ENCODE data around the gene C6orf132. TPM values are rescaled to one million over a fixed set of nuclear protein-coding genes. Genes with fewer than 3 reads are reported as not detected.
A peak's percentile ranks its signal among the peaks of the same experiment; 100 is the strongest.

Gene C6orf132
- total RNA-seq, 2 donors from 2014 or later, result 22.1 to 26.0 TPM

DNA sequence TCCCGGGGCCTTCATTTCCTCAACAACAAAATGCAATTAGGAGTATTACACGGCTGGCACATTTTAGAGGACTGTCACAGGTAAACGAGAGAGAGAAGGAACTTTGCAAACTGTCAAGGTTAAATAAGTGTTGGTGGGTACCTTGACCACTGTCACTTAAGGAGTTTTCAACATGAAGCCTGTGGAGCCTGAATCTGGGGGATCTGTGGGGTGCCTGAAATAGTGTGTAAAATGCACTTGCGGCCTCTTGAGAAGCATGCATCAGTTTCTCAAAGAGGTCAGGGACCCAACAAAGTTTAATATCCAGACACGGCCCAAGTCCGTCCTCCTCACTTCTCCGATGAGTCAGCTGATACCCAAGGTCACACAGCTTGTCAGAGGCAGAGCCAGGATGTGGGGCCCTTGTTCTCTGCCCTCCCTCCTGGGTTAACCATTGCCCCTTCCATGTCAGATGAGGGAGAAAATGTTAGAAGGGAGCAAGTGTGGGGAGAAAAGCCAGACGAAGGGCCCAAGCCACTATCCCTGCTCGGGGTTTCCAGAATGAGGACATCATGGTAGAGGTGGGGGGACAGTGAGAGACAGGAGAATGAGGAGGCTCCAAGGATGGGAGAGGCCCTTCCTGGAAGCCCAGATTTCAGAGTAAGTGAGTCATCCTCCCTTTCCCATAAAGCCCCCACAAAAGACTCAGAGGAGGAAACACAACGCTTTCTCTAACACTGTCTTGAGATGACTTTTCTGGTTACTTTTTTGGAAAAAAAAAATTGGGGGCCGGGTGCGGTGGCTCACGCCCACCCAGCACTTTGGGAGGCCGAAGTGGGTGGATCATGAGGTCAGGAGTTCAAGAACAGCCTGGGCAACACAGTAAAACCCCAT lies 42.2 kb downstream of the C6orf132 start:
- no peaks in the 10 kb centered on the region for H3K27me3 ChIP-seq
- H3K4me3 ChIP-seq, result no peak overlapping the region
- DNase-seq (peak in 1 of 4 donors; percentile 39), ATAC-seq (peak; percentile 23)
- intact Hi-C loops (cut with DNase I), result no loop called here
- no peaks in the 10 kb centered on the region for H3K36me3 ChIP-seq (replicated peaks in 1 of 2; ENCODE audit: insufficient read depth in 1 of 2, low read depth in 2 of 2)
- no peaks in the 10 kb centered on the region for H3K9me3 ChIP-seq
- H3K27ac ChIP-seq, result peak overlapping the region in 2 of 4 donors; percentile 49 to 54
- H3K4me1 ChIP-seq, result peaks cover 16% of the 10 kb centered on the region
- TF ChIP-seq, protein P1, sequence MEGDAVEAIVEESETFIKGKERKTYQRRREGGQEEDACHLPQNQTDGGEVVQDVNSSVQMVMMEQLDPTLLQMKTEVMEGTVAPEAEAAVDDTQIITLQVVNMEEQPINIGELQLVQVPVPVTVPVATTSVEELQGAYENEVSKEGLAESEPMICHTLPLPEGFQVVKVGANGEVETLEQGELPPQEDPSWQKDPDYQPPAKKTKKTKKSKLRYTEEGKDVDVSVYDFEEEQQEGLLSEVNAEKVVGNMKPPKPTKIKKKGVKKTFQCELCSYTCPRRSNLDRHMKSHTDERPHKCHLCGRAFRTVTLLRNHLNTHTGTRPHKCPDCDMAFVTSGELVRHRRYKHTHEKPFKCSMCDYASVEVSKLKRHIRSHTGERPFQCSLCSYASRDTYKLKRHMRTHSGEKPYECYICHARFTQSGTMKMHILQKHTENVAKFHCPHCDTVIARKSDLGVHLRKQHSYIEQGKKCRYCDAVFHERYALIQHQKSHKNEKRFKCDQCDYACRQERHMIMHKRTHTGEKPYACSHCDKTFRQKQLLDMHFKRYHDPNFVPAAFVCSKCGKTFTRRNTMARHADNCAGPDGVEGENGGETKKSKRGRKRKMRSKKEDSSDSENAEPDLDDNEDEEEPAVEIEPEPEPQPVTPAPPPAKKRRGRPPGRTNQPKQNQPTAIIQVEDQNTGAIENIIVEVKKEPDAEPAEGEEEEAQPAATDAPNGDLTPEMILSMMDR (IDR thresholded peaks at IDR 0.05), result no peak
- no peak for TF ChIP-seq POLR2A (IDR thresholded peaks at IDR 0.05)
- WGBS, 2 donors, result 53 to 54% methylated on average over 14 of the region's 14 CpGs

DNA sequence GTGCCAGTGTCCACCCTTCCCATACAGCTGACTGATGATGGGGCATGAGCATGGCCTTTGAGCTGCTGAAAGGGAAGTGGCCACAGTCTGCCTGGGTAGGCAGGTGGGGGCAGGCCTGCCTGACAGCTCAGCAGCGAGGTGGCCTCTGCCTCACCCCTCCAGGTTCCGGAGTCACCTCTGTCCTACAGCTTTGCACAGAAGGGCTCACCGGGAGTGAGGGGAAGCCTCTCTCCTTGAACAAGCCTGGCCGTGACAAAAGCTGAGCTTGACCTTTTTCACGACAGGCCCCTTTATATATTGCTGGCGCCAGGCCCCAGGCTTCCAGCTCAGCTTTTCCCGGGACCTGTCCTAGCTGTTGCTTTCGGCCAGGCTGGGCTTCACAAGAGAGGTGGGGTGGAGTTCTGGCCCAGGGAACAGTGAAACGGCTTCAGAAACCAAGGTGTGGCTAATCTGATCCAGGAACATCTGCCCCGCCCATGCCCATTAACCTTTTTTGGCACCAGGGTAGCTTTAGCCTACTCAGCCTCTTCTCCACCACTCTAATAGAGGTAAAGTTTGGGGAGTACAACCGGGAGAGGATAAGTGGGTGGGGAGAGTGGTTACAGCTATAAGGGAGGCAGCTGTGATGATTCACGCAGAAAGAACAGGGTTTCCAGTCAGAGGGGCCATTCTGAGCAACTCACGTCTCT lies 42.9 kb downstream of the C6orf132 start:
- intact Hi-C loops (cut with DNase I), result no loop called here
- H3K9me3 ChIP-seq, result no peaks in the 10 kb centered on the region
- H3K27ac ChIP-seq, result peak overlapping the region in 2 of 4 donors; percentile 49 to 54
- peaks cover 16% of the 10 kb centered on the region for H3K4me1 ChIP-seq
- H3K4me3 ChIP-seq, result no peak overlapping the region
- H3K36me3 ChIP-seq (replicated peaks in 1 of 2; ENCODE audit: insufficient read depth in 1 of 2, low read depth in 2 of 2), result no peaks in the 10 kb centered on the region
- TF ChIP-seq, protein P1 (IDR thresholded peaks at IDR 0.05), result no peak
- peak in 1 of 3 donors; percentile 9 for TF ChIP-seq POLR2A (IDR thresholded peaks at IDR 0.05)
- ATAC-seq, result peak; percentile 59
- H3K27me3 ChIP-seq, result no peaks in the 10 kb centered on the region
- DNase-seq, result peak; percentile 46 to 69 (median 61)
- WGBS, 2 donors, result 24 to 30% methylated on average over 6 to 13 of the region's 13 CpGs

DNA sequence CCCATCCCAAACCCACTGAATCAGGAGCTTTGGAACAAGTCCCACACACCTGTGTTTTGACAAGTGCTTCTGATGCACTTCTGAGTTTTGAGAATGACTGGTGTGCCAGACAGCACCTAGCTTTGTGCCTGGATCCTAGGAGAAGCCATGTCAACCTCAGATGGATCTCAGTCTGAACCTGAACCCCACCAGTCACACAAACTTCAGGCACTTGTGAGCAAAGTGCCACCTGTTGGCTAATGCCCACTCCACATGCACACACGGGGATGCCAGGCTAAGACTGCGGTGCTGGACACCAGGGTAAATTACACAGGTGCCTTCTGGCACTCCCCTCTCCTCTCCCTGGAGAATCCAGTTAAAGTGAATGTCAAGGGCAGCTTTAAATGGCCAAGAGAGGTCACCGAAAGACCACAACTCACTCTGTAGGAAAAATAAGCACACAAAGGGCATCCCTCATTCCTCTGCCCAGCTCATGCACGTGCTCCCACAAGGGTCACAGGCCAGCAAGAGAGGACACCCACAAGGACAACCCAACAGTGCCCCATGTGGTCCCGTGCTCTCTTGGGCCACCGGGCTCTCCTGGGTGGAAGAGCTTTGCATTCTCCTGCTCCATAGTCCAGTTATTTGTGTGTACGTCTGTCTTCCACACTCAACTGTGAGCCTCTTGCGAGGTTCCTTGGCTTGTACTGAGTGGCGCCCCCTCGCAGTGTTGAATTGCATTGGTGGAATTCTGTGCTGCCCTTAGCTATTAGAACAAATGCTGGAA lies 46.5 kb downstream of the C6orf132 start:
- Histone ChIP-seq H3K4me1 (peaks cover 25% of the 10 kb centered on the region), H3K4me3 (no peak overlapping the region), H3K27ac (no peak overlapping the region), H3K36me3 (replicated peaks in 1 of 2; ENCODE audit: insufficient read depth in 1 of 2, low read depth in 2 of 2) (no peaks in the 10 kb centered on the region), H3K9me3 (no peaks in the 10 kb centered on the region), H3K27me3 (no peaks in the 10 kb centered on the region)
- DNase-seq (no peak), ATAC-seq (no peak)
- 51 to 61% methylated on average over 8 to 10 of the region's 10 CpGs for WGBS, 2 donors
- TF ChIP-seq, protein P1 (IDR thresholded peaks at IDR 0.05), result no peak
- intact Hi-C loops (cut with DNase I), result no loop called here

GRCh38 chr6:42095094-42095493 lies 47.3 kb downstream of the C6orf132 start:
- intact Hi-C loops (cut with DNase I), result no loop called here
- Histone ChIP-seq H3K27me3 (no peaks in the 10 kb centered on the region), H3K36me3 (replicated peaks in 1 of 2; ENCODE audit: insufficient read depth in 1 of 2, low read depth in 2 of 2) (no peaks in the 10 kb centered on the region), H3K4me3 (no peak overlapping the region), H3K9me3 (no peaks in the 10 kb centered on the region), H3K4me1 (peaks cover 20% of the 10 kb centered on the region), H3K27ac (no peak overlapping the region)
- DNase-seq (no peak), ATAC-seq (no peak)
- TF ChIP-seq, protein P1 (IDR thresholded peaks at IDR 0.05), result no peak
- no peak for TF ChIP-seq POLR2A (IDR thresholded peaks at IDR 0.05)
- WGBS, 2 donors, result 100% methylated on average over 1 of the region's 1 CpG

Data from body of pancreas (tissue), 4 donors.